HG03045 (cell line): ENCODE measurements around the gene NLRC3.
"Not testable (repeated sequence)": the region's sequence is repeated elsewhere in the genome, so short reads cannot be mapped to it uniquely, and the experiment has no call there.

Experiments used
- ATAC-seq: cut with Tn5 transposase; IDR thresholded peaks from one replicate; pipeline ENCODE4 v1.9.1; 2021; ENCODE audit warnings: mild to moderate bottlenecking, moderate library complexity; ENCODE audit not compliant: unreplicated experiment

Gene NLRC3

GRCh38 chr16:3519581-3519980, 57.6 kb downstream of the NLRC3 start:
- no peak for ATAC-seq

GRCh38 chr16:3518986-3519348, 58.2 kb downstream of the NLRC3 start:
- no peak for ATAC-seq

DNA sequence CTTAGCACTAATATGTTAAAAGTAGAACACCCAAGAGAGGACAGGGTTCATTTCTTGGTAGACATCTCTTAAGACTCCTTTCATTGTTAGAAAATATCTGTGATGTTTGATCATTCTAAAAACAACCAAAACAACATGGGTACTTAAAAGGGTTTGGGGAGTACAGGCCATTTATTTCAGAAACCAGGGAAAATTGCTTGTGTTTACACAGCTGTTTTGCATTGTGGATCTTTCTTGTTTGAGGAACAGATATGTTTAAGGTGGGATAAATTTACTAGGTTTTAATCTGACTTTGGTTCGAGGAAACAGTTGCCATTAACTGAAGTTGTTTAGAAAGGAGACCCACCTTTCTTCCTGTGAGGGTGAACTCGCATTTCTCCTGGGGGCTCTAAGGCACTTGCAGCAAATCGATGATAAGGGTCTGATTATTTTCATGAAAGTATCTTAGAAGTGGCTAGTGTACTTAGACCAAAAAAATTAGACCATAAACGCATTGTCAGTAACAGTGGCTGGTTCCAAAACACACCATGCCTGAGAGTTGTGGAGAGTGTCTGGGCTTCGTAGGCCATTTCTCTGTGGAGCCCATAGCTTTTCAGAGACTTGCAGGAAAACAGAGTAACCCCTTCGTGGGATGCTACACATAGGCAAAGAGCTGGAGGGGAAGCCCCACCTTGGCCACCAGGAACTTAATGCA, 58.8 kb downstream of the NLRC3 start:
- ATAC-seq, result no peak

GRCh38 chr16:3515897-3516296, 61.3 kb downstream of the NLRC3 start:
- ATAC-seq, result no peak

DNA sequence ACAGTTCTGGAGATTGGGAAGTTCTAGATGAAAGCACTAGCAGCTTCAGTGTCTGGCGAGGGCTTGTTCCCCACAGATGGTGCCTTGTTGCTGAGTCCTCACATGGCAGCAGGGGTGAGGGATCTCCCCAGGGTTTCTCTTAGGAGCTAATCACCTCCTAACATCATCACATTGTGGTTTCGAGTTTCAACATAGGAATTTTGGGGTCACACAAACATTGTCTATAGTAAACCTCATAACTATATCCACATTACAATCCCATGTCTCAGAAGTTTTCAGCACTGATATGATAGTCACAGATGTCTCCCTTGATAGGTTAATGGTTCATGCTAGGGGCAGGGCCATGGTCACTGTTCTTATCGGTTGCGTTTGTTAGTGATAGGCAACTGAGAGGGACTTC, 62.6 kb downstream of the NLRC3 start:
- no peak for ATAC-seq

DNA sequence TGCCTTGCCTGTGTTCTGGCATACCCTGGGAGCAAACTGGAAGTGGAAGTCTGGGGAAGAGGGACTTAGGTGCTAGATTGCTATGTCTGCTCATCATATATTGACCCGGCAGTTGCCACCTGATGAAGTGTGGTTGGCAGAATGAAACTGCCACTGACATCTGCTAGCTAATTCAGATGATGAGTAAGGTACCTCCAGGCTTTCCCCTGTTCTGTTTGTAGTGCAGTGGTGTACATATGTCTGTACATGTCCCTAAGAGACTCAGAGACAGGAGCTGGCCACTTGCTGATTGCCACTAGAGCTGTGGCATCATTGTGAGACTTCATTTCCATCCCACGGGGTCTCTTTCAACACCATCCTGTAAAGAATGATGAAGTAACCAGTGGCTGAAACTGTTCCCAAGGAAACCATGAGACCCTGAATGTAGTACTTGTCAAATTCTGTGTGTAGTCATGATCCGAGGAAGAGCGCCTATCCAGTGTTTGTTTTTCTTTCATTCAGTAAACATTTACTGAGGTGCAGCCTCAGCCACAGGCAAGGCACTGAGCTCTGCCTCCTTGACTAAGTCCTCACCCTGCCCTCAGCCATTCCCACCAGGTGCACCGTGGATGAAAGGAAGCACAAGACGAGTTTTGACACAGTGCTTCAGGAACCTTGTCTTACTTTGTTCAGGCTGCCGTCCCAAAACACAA, 63.2 kb downstream of the NLRC3 start:
- ATAC-seq, result no peak

DNA sequence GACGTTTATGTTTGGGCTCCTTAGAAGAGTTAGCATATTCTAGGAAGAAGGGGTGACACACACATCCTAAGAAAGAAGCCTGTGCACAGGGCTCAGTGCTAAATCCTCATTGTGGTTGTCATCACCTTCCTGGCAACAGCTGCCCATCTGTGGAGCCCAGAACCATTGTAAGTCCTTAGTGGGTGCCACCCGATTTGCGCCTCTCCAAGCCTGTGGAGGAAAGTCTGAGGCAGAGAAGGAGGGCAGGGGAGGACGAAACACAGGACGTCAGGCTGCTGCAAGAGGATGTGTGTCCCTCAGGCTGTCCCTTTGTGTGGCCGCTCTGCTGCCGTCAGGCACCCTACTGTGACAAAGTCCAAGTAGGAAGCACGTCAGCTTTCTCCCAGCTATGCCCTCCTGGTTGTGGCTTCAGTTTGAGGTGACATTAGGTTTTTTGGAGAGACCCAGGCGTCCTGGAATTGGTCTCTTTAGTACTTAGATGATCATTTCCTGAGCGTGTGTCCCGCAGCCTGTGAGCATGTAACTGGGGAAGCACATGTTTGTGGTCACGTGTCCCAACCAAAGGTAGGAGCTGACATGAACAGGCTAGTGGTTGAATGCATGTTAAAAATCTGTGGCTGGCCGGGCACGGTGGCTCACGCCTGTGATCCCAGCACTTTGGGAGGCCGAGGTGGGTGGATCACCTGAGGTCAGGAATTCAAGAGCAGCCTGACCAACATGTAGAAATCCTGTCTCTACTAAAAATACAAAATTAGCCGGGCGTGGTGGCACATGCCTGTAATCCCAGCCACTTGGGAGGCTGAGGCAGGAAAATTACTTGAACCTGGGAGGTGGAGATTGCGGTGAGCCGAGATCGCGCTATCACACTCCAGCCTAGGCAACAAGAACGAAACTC, 65.7 kb downstream of the NLRC3 start:
- ATAC-seq, result no peak

- ATAC-seq, result no peak
Observed at GRCh38 chr16:3510416-3510815, 66.8 kb downstream of the NLRC3 start.

DNA sequence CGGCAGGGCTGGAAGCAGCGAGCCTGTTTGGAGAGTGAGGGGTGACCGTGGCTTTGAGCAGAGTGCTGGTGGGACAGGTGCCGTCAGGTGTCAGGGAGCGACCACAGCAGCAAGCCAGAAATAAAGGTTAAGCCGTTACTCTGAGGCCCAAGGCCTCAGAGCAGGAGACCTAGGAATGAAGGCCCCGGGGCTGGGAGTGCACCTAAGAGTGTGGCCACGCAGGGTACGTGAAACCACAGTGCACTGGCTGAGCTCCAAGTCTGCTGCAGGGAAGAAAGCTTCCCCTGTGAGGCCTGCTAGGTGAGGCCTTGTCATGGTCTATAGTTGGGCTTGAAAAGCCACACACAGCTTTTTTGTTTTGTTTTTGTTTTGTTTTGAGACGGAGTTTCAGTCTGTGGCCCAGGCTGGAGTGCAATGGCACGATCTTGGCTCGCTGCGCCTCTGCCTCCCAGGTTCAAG, 67.7 kb downstream of the NLRC3 start:
- no peak for ATAC-seq

- ATAC-seq, result no peak
Observed at GRCh38 chr16:3508736-3509135, 68.5 kb downstream of the NLRC3 start.

DNA sequence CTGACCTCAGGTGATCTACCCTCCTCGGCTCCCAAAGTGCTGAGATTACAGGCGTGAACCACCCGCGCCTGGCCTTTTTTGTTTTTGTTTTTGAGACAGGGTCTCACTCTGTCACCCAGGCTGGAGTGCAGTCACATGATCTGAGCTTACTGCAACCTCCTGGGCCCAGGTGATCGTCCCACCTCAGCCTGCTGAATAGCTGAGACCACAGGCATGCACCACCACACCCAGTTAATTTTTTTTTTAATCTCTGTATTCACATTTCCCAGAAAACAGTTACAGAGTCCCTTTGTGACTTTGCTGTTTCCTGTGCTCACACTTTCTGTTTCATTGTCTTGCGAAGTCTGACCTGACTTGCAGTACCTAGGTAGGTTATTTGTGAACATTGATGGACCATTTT, 73.7 kb downstream of the NLRC3 start:
- no peak for ATAC-seq

DNA sequence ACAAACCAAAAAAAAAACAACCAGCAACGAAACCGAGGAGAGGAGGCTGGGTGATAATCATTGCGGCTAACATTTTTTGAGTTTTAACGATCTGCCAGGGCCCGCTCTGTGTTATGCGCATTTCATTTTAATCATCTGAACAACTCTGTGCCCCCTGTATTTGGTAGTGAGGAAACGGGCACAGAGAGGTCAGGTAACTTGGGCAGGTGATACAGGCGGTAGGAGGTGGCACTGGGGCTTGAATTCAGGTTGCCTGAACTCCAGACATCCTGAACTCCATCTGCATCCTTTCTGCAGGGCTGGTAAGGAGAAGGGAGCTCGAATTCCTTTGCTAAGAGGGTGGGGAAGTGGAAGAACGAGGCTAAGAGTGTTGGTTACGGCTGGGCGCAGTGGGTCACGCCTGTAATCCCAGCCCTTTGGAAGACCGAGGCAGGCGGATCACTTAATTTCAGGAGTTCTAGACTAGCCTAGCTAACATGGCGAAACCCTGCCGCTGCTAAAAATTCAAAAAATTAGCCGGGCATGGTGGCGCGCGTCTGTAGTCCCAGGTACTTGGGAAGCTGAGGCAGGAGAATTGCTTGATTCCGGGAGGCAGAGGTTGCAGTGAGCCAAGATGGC, 75.3 kb downstream of the NLRC3 start:
- no peak for ATAC-seq

DNA sequence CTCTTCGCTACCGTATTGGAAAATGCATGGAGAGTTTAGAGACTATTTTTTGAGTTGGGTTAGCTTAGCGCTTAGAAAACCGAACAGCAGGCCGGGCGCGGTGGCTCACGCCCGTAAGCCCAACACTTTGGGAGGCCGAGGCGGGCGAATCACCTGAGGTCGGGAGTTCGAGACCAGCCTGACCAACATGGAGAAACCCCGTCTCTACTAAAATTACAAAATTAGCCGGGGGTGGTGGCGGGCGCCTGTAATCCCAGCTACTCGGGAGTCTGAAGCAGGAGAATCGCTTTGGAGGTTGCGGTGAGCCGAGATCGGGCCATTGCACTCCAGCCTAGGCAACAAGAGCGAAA, 75.8 kb downstream of the NLRC3 start:
- ATAC-seq, result not testable (repeated sequence)

GRCh38 chr16:3498988-3499387, 78.2 kb downstream of the NLRC3 start:
- no peak for ATAC-seq

DNA sequence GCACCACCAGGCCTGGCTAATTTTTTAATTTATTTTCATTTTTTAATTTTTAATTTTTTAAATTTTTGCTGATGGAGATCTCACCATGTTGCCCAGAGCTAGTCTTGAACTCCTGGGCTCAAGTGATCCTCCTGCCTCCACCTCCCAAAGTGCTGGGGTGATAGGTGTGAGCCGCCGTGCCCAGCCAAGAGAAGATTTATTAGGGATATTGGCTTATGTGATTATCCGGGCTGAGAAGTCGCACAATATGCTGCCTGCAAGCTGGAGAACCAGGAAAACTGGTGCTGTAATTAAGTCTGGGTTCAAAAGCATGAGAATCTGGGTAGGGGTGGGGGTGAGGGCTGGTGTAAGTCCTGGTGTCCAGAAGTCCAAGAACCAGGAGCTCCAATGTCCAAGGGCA, 79.4 kb downstream of the NLRC3 start:
- no peak for ATAC-seq

GRCh38 chr16:3496386-3496785, 80.8 kb downstream of the NLRC3 start:
- no peak for ATAC-seq

DNA sequence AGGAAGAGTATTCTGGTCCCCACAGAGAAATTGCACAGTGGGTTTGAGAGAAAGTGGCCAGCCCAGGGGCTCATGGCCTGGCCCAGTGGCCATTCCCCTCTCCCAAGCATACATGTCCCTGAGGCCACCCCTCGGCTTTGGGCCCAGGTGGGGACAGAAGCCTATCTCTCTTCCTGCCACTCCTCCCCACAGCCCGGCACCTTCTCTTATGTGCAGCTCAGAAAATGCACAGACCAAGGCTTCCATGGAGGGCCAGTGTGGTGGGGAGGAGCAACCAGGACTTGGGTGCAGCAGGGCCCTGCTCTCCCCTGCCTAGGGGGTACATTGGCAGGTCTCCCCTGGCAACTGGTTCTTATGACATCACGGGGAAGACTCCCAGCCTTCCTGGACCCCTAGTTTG, 82.0 kb downstream of the NLRC3 start, which contains the start of gene C16orf90:
TSS of gene C16orf90 (minus strand) at position 314 of the 400 bp plus-strand sequence. CDS start at position 246, 68 bp downstream.
- no peak for ATAC-seq

DNA sequence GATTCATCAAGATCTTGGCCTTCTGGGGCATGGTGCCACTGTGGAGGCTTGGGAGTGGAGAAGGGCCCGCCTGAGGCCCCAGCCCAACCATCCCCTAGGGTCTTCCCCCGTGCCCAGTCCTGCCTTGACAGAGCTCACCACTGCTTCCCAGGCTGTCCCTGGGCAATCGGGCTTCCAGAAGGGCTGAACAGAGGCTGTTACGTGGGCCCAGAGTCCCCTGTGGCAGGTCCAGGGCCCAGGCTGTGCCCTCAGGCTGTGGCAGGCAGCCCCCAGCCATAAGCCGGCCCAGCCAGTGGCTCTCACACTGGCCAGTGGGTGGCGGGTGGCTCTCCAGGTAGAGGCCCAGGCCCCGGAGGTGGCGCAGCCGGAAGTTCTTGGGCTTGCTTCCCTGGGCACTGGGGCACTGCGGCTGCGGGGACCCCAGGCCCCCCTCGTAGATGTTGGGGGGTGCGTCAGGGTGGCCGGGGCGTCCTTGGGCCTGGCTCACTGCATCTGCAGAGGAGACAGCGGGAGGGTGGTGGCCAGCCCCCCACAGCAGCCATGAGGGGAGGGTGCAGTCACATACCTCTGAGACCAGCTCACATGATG, 82.7 kb downstream of the NLRC3 start:
- ATAC-seq, result no peak

- no peak for ATAC-seq
Observed at GRCh38 chr16:3492356-3492755, 84.8 kb downstream of the NLRC3 start.

DNA sequence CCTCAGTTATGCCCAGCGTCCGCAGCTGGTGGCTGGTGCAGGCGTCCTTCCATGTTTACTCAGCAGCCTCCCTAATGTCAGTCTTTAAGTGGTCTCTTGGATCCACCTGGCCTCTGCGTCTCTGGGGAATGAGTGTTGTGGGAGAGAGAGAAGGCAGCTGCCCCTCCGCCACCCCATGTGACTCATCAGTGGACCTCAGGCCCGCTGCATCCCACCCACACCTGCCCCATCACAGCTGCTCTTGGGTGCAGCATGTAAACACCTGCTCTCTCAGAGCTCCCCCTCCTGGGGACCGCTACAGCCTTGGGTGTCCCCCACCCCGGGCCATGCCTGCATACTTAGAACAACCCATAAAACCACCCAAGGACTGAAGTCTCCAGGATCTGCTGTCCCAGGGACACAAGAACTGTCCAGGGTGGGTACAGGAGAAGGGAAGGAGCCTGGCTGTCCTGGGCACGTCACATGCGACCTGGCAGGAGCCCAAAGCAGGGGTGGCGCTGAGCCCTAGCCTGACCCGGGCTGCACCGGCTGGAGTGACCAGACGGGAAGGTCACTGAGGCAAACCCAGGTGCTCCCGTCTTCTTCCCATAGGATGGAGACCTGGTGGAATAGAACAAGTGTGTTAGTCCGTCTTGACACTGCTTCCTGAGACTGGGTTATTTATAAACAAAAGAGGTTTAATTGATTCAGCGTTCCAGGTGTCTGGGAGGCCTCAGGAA, 86.1 kb downstream of the NLRC3 start:
- ATAC-seq, result no peak
